HepG2 (cell line): ENCODE data around the gene MAPK9.

Experiments used
- ATAD3A ChIP-seq: sonication (generic); formaldehyde crosslinking; IDR thresholded peaks from 2 replicates; pipeline ENCODE4 v1.4.0; 2020; ENCODE audit warnings: missing genetic modification reagents
- CEBPB ChIP-seq: IDR thresholded peaks from 2 replicates; pipeline ENCODE4 v1.6.1; 2011; ENCODE audit warnings: low read depth, low read length, improper control_type of control experiment, borderline replicate concordance
- CENPX ChIP-seq: sonication (generic); formaldehyde crosslinking; IDR thresholded peaks from 2 replicates; pipeline ENCODE4 v1.9.0; 2021; ENCODE audit warnings: mild to moderate bottlenecking, missing genetic modification reagents, moderate library complexity
- CTCF ChIP-seq: sonication (generic); formaldehyde crosslinking; IDR thresholded peaks from 2 replicates; pipeline ENCODE4 v1.5.0; 2020; ENCODE audit warnings: mild to moderate bottlenecking, missing genetic modification reagents, moderate library complexity
- FOXM1 ChIP-seq: sonication (generic); formaldehyde crosslinking; IDR thresholded peaks from 2 replicates; pipeline ENCODE4 v1.5.0; 2020; ENCODE audit warnings: missing genetic modification reagents
- FOXP1 ChIP-seq, 2 experiments: fragments of 450-650 bp in 1 of 2; IDR thresholded peaks; 2 replicates each; pipeline ENCODE4 v1.6.1; 2017 to 2018; ENCODE audit warnings: antibody characterized with exemption in 1 of 2
- HCFC1 ChIP-seq: fragments of 150-350 bp; IDR thresholded peaks from 2 replicates; pipeline ENCODE4 v1.6.1; 2014; ENCODE audit warnings: low read depth, low read length
- HDAC2 ChIP-seq: sonication (generic); formaldehyde crosslinking; IDR thresholded peaks from 2 replicates; pipeline ENCODE4 v1.4.0; 2020; ENCODE audit warnings: missing genetic modification reagents
- IRF9 ChIP-seq: sonication (generic); formaldehyde crosslinking; IDR thresholded peaks from 2 replicates; pipeline ENCODE4 v1.8.0; 2022; ENCODE audit warnings: missing genetic modification reagents, mild to moderate bottlenecking, borderline replicate concordance
- PAF1 ChIP-seq: IDR thresholded peaks from 2 replicates; pipeline ENCODE4 v1.6.1; 2016; ENCODE audit warnings: missing genetic modification reagents, missing compliant biosample characterization
- SRF ChIP-seq: IDR thresholded peaks from 2 replicates; pipeline ENCODE4 v1.6.1; 2011; ENCODE audit warnings: mild to moderate bottlenecking, low read depth, low read length, moderate library complexity
- STAT6 ChIP-seq: sonication (generic); formaldehyde crosslinking; IDR thresholded peaks from 2 replicates; pipeline ENCODE4 v1.4.0; 2020; ENCODE audit warnings: missing genetic modification reagents, mild to moderate bottlenecking, borderline replicate concordance
- ZNF282 ChIP-seq: fragments of 450-650 bp; IDR thresholded peaks from 2 replicates; pipeline ENCODE4 v1.6.1; 2018; ENCODE audit not compliant: partially characterized antibody
- ZNF331 ChIP-seq: sonication (generic); formaldehyde crosslinking; IDR thresholded peaks from 2 replicates; pipeline ENCODE4 v1.4.0; 2020; ENCODE audit warnings: missing genetic modification reagents

- TF ChIP-seq PAF1: no peak
- TF ChIP-seq CTCF (CRISPR knock-in tag): no peak
- no peak for TF ChIP-seq SRF
- TF ChIP-seq ZNF282: no peak
- no peak for TF ChIP-seq STAT6 (CRISPR knock-in tag)
- no peak for TF ChIP-seq FOXM1 (CRISPR knock-in tag)
- no peak for TF ChIP-seq ATAD3A (CRISPR knock-in tag)
- no peak for TF ChIP-seq HCFC1
- no peak for TF ChIP-seq ZNF331 (CRISPR knock-in tag)
- TF ChIP-seq FOXP1 (IDR thresholded peaks at IDR 0.05): no peak
- no peak for TF ChIP-seq FOXP1 (CRISPR knock-in tag; IDR thresholded peaks at IDR 0.05)
- no peak for TF ChIP-seq CENPX (CRISPR knock-in tag)
- TF ChIP-seq CEBPB: no peak
- TF ChIP-seq IRF9 (CRISPR knock-in tag): no peak
- TF ChIP-seq HDAC2 (CRISPR knock-in tag): no peak
Observed at GRCh38 chr5:180205916-180206315, 86.0 kb downstream of the MAPK9 start.
